ENCODE results near the gene RCAN3. TPM values are rescaled to one million over a fixed set of nuclear protein-coding genes. Genes with fewer than 3 reads are reported as not detected.

RCAN3 gene
- total and polyA plus RNA-seq, 10 of the 15 experiments (the other 5 are each of a cell fraction or from before 2014, with no cell fraction given) = 0.02 to 0.46 (median 0.06) TPM; not detected in 3

- ChIA-PET CTCF (interaction anchor here (0.6 to 1.7 kb wide), 4 partner anchors 28 to 355 kb away, joined by 3 to 5 read pairs (median 4); no protein-coding TSS in a partner anchor), POLR2A (interaction anchor here (0.6 kb wide), 1 partner anchor 1042 kb away, joined by 3 read pairs; no protein-coding TSS in a partner anchor), SMC1A (ENCODE audit: uncharacterized antibody, unreplicated experiment) (no interaction called here), RAD21 (ENCODE audit: unreplicated experiment) (no interaction called here)
- TF ChIP-seq MAX (IDR thresholded peaks at IDR 0.05; ENCODE audit: low read depth, low read length) (no peak), YBX1 (IDR thresholded peaks at IDR 0.05) (no peak), NKRF (conservative IDR thresholded peaks at IDR 0.05) (no peak), WRNIP1 (IDR thresholded peaks at IDR 0.05; ENCODE audit: borderline replicate concordance, low read depth, low read length) (no peak), NRF1 (conservative IDR thresholded peaks at IDR 0.05; ENCODE audit: low read depth, low read length) (no peak), ATF2 (IDR thresholded peaks at IDR 0.05; ENCODE audit: low read length) (no peak), ATF3 (IDR thresholded peaks at IDR 0.05; ENCODE audit: borderline replicate concordance, extremely low read depth, low read depth, low read length) (no peak)
- TF ChIP-seq, protein P1, sequence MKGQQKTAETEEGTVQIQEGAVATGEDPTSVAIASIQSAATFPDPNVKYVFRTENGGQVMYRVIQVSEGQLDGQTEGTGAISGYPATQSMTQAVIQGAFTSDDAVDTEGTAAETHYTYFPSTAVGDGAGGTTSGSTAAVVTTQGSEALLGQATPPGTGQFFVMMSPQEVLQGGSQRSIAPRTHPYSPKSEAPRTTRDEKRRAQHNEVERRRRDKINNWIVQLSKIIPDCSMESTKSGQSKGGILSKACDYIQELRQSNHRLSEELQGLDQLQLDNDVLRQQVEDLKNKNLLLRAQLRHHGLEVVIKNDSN (IDR thresholded peaks at IDR 0.05; ENCODE audit: borderline replicate concordance, extremely low read length, insufficient read depth, low read depth, low read length) = no peak
- TF ChIP-seq, protein P2, sequence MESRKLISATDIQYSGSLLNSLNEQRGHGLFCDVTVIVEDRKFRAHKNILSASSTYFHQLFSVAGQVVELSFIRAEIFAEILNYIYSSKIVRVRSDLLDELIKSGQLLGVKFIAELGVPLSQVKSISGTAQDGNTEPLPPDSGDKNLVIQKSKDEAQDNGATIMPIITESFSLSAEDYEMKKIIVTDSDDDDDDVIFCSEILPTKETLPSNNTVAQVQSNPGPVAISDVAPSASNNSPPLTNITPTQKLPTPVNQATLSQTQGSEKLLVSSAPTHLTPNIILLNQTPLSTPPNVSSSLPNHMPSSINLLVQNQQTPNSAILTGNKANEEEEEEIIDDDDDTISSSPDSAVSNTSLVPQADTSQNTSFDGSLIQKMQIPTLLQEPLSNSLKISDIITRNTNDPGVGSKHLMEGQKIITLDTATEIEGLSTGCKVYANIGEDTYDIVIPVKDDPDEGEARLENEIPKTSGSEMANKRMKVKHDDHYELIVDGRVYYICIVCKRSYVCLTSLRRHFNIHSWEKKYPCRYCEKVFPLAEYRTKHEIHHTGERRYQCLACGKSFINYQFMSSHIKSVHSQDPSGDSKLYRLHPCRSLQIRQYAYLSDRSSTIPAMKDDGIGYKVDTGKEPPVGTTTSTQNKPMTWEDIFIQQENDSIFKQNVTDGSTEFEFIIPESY (IDR thresholded peaks at IDR 0.05) = no peak
- TF ChIP-seq, protein P3, sequence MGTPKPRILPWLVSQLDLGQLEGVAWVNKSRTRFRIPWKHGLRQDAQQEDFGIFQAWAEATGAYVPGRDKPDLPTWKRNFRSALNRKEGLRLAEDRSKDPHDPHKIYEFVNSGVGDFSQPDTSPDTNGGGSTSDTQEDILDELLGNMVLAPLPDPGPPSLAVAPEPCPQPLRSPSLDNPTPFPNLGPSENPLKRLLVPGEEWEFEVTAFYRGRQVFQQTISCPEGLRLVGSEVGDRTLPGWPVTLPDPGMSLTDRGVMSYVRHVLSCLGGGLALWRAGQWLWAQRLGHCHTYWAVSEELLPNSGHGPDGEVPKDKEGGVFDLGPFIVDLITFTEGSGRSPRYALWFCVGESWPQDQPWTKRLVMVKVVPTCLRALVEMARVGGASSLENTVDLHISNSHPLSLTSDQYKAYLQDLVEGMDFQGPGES (IDR thresholded peaks at IDR 0.05) = no peak
- Histone ChIP-seq H3K9me3 (replicated peaks; ENCODE audit: control insufficient read depth, insufficient read depth, low read length) (no peaks in the 10 kb centered on the region), H4K20me1 (ENCODE audit: control insufficient read depth, insufficient read depth) (no peaks in the 10 kb centered on the region), H3K4me3 (no peak overlapping the region), H3K4me2 (ENCODE audit: control insufficient read depth, insufficient read depth) (no peak overlapping the region), H2AFZ (ENCODE audit: control insufficient read depth, low read depth, low read length) (no peak overlapping the region), H3K9ac (ENCODE audit: control insufficient read depth, insufficient read depth, low read length) (no peak overlapping the region), H3K27ac (ENCODE audit: control insufficient read depth, insufficient read depth) (no peak overlapping the region), H3K79me2 (ENCODE audit: control insufficient read depth, insufficient read depth, low read length) (no peaks in the 10 kb centered on the region), H3K36me3 (ENCODE audit: control insufficient read depth in 2 of 2, insufficient read depth in 2 of 2, low read length in 1 of 2) (no peaks in the 10 kb centered on the region), H3K27me3 (replicated peaks in 1 of 2; ENCODE audit: control insufficient read depth in 2 of 2, insufficient read depth in 2 of 2, low read length in 1 of 2) (peaks cover 8 to 9% of the 10 kb centered on the region in 2 experiments), H3K4me1 (ENCODE audit: control insufficient read depth, insufficient read depth, low read length) (no peaks in the 10 kb centered on the region)
- ATAC-seq (no peak), DNase-seq (ENCODE audit: low read depth, low spot score) (no peak), FAIRE-seq (no peak)
- no TSS peak for BruUV-seq (replicated peaks)
- in situ Hi-C loops (cut with MboI) = no loop called here
- WGBS (ENCODE audit: insufficient coverage, insufficient replicate concordance, low lambda C conversion rate, missing lambda C conversion rate) = 81% methylated on average over 4 of the region's 4 CpGs
- intact Hi-C loops (cut with micrococcal nuclease; ENCODE audit: unreplicated experiment) = no loop called here
Observed at GRCh38 chr1:24554714-24555113, 52.1 kb downstream of the RCAN3 start.

Measured in GM12878 (cell line).